ENCODE results near the gene FMC1. TPM values are rescaled to one million over a fixed set of nuclear protein-coding genes. Genes with fewer than 3 reads are reported as not detected.
"Not testable (repeated sequence)": the region's sequence is repeated elsewhere in the genome, so short reads cannot be mapped to it uniquely, and the experiment has no call there.

FMC1 gene
- total RNA-seq, 1 donor, result 8.4 TPM

- no peak overlapping the region for H3K4me3 ChIP-seq (ENCODE audit: low read depth, low read length)
- no peak for DNase-seq (ENCODE audit: low read depth)
- no peak for TF ChIP-seq CTCF (IDR thresholded peaks at IDR 0.05; ENCODE audit: insufficient read depth, low read length)
Measured at GRCh38 chr7:139329119-139329518, 12.0 kb upstream of the FMC1 start.

GRCh38 chr7:139330333-139331030 is 10.7 kb upstream of the FMC1 start:
- DNase-seq (ENCODE audit: low read depth), result no peak
- TF ChIP-seq CTCF (IDR thresholded peaks at IDR 0.05; ENCODE audit: insufficient read depth, low read length), result no peak
- H3K4me3 ChIP-seq (ENCODE audit: low read depth, low read length), result no peak overlapping the region

GRCh38 chr7:139332697-139333359 is 8.3 kb upstream of the FMC1 start:
- H3K4me3 ChIP-seq (ENCODE audit: low read depth, low read length), result no peak overlapping the region
- no peak for TF ChIP-seq CTCF (IDR thresholded peaks at IDR 0.05; ENCODE audit: insufficient read depth, low read length)
- DNase-seq (ENCODE audit: low read depth), result peak; percentile 31

GRCh38 chr7:139333443-139333842 is 7.7 kb upstream of the FMC1 start:
- H3K4me3 ChIP-seq (ENCODE audit: low read depth, low read length); DNase-seq (ENCODE audit: low read depth): not testable (repeated sequence)

- TF ChIP-seq CTCF (IDR thresholded peaks at IDR 0.05; ENCODE audit: insufficient read depth, low read length), result no peak
- H3K4me3 ChIP-seq (ENCODE audit: low read depth, low read length), result no peak overlapping the region
- no peak for DNase-seq (ENCODE audit: low read depth)
Measured at GRCh38 chr7:139334399-139335150, 6.6 kb upstream of the FMC1 start.

- no peak overlapping the region for H3K4me3 ChIP-seq (ENCODE audit: low read depth, low read length)
- no peak for TF ChIP-seq CTCF (IDR thresholded peaks at IDR 0.05; ENCODE audit: insufficient read depth, low read length)
- no peak for DNase-seq (ENCODE audit: low read depth)
Measured at GRCh38 chr7:139339025-139339424, 2.1 kb upstream of the FMC1 start.

- no peak for TF ChIP-seq CTCF (IDR thresholded peaks at IDR 0.05; ENCODE audit: insufficient read depth, low read length)
- peak overlapping the region; percentile 95 for H3K4me3 ChIP-seq (ENCODE audit: low read depth, low read length)
- DNase-seq (ENCODE audit: low read depth), result no peak
Measured at GRCh38 chr7:139339698-139340036, 1.5 kb upstream of the FMC1 start.
